Measurements from ENCODE around the gene ANK3. TPM values are rescaled to one million over a fixed set of nuclear protein-coding genes. Genes with fewer than 3 reads are reported as not detected.

The ANK3 gene
- total and polyA plus RNA-seq, 4 donors = 101 to 318 (median 146) TPM

- 100% methylated on average over 2 of the region's 3 CpGs for WGBS (ENCODE audit: insufficient coverage)
- Histone ChIP-seq H3K4me3 (ENCODE audit: low read depth, low read length) (no peak overlapping the region), H3K27ac (ENCODE audit: low read depth, low read length) (no peak overlapping the region), H3K36me3 (ENCODE audit: control insufficient read depth, insufficient read depth, low read length) (no peaks in the 10 kb centered on the region), H3K4me1 (ENCODE audit: control insufficient read depth, insufficient read depth, low read length) (no peaks in the 10 kb centered on the region), H3K9me3 (ENCODE audit: control insufficient read depth, insufficient read depth, low read length) (no peaks in the 10 kb centered on the region), H3K27me3 (ENCODE audit: control insufficient read depth, insufficient read depth, low read length) (no peaks in the 10 kb centered on the region)
- no peak for DNase-seq (ENCODE audit: low read depth in 4 of 6, low spot score in 6 of 6)
Measured at GRCh38 chr10:60170250-60170649, 219.4 kb downstream of the ANK3 start.

DNA sequence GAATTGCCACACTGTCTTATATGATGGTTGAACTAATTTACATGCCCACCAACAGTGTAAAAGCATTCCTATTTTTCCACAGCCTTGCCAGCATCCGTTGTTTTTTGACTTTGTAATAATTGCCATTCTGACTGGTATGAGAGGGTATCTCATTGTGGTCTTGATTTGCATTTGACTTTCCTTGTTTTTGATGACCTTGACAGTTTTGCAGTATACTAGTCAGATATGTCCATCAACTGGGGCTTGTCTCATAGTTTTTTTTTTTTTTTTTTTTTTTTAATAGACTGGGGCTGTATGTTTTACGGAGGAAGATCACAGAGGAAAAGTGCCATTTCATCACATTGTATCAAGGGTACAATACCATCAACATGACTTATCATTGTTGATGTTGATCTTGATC lies 220.6 kb downstream of the ANK3 start:
- Histone ChIP-seq H3K27ac (ENCODE audit: low read depth, low read length) (no peak overlapping the region), H3K4me3 (ENCODE audit: low read depth, low read length) (no peak overlapping the region), H3K4me1 (ENCODE audit: control insufficient read depth, insufficient read depth, low read length) (no peaks in the 10 kb centered on the region), H3K9me3 (ENCODE audit: control insufficient read depth, insufficient read depth, low read length) (no peaks in the 10 kb centered on the region), H3K27me3 (ENCODE audit: control insufficient read depth, insufficient read depth, low read length) (no peaks in the 10 kb centered on the region), H3K36me3 (ENCODE audit: control insufficient read depth, insufficient read depth, low read length) (no peaks in the 10 kb centered on the region)
- no peak for DNase-seq (ENCODE audit: low read depth in 4 of 6, low spot score in 6 of 6)
- WGBS (ENCODE audit: insufficient coverage) = no CpG with 5 or more reads among the region's 2 CpGs

DNA sequence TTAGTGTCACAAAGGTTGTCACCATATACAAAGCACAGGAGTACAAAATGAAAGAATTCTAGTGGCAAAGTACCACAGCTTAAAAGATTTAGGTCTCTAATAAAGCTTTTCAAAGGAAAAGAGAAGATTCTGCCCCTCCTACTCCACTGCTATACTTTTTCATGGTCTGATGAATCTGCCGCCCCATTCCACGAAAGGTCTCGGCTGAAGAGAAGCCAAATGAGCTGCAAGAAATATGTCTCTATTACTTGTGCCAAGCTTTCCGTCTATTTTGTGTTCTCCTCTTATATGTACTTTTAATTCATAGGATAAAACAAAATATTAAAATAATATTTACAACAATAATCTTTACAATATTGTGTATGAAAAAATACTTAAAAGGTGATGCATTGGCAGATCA lies 222.6 kb downstream of the ANK3 start:
- Histone ChIP-seq H3K4me3 (ENCODE audit: low read depth, low read length) (no peak overlapping the region), H3K36me3 (ENCODE audit: control insufficient read depth, insufficient read depth, low read length) (no peaks in the 10 kb centered on the region), H3K27ac (ENCODE audit: low read depth, low read length) (no peak overlapping the region), H3K27me3 (ENCODE audit: control insufficient read depth, insufficient read depth, low read length) (no peaks in the 10 kb centered on the region), H3K9me3 (ENCODE audit: control insufficient read depth, insufficient read depth, low read length) (no peaks in the 10 kb centered on the region), H3K4me1 (ENCODE audit: control insufficient read depth, insufficient read depth, low read length) (no peaks in the 10 kb centered on the region)
- no CpG with 5 or more reads among the region's 4 CpGs for WGBS (ENCODE audit: insufficient coverage)
- DNase-seq (ENCODE audit: low read depth in 4 of 6, low spot score in 6 of 6) = peak in 2 of 6 donors; percentile 35 to 46

DNA sequence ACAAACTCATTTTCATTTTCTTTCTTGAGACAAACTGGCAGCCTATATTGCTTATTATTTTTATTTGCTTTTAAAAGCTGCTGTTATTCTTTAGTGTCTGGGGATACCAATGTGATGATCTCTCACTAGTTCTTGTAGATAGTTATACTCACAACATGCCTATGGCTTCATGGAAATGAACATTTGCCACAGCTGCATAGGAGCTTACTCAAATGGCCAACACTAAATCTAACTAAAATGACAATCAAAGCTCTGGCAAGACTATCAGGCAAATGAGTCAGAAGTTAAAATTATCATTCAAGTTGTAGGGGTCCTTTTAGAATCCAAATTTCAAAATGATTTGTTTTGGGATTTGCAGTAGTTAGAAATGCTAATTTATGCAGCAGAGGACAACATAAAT lies 225.9 kb downstream of the ANK3 start:
- no peak for DNase-seq (ENCODE audit: low read depth in 4 of 6, low spot score in 6 of 6)
- Histone ChIP-seq H3K4me3 (ENCODE audit: low read depth, low read length) (no peak overlapping the region), H3K4me1 (ENCODE audit: control insufficient read depth, insufficient read depth, low read length) (no peaks in the 10 kb centered on the region)

GRCh38 chr10:60162631-60163030 lies 227.0 kb downstream of the ANK3 start:
- Histone ChIP-seq H3K27ac (ENCODE audit: low read depth, low read length) (no peak overlapping the region), H3K4me1 (ENCODE audit: control insufficient read depth, insufficient read depth, low read length) (no peaks in the 10 kb centered on the region)
- WGBS (ENCODE audit: insufficient coverage) = no CpG with 5 or more reads among the region's 1 CpG

More for the DNA sequence above, 225.9 kb downstream of the ANK3 start:
- no peaks in the 10 kb centered on the region for H3K36me3 ChIP-seq (ENCODE audit: control insufficient read depth, insufficient read depth, low read length)
- H3K9me3 ChIP-seq (ENCODE audit: control insufficient read depth, insufficient read depth, low read length) = no peaks in the 10 kb centered on the region
- no peaks in the 10 kb centered on the region for H3K27me3 ChIP-seq (ENCODE audit: control insufficient read depth, insufficient read depth, low read length)
- no peak overlapping the region for H3K27ac ChIP-seq (ENCODE audit: low read depth, low read length)

DNA sequence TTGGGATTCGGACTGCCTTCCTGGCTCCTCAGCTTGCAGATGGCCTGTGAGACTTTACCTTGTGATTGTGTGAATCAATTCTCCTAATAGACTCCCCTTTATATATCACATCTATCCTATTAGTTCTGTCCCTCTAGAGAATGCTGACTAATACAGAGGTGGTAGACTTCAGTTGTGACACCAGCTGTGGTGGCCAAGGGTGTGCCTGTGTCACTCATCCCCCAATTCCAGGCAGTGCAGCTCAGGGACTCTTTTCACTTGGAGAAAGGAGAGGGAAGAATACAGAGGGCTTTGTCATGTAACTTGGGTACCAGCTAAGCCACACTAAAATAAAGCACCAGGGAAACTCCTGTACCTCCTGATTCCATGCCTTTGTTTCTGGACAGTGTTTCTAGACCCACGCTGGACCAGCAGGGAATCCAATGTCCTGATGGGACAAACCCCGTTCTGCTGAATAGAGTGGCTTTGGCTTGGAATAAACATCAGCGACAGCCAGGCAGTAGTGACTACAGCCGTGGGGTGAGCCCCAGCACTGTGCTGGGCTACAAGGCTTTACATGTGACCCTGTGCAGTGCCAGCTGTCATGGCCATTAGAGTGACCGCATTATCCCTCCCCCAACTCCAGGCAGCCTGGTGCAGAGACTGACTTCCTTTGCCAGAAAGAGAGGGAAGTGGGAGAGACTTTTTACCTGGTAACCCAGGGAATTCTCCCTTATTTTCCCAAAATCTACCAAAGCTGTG lies 233.6 kb downstream of the ANK3 start:
- no peak for DNase-seq (ENCODE audit: low read depth in 4 of 6, low spot score in 6 of 6)
- WGBS (ENCODE audit: insufficient coverage) = 86% methylated on average over 3 of the region's 6 CpGs
- no peaks in the 10 kb centered on the region for H3K27me3 ChIP-seq (ENCODE audit: control insufficient read depth, insufficient read depth, low read length)
- no peaks in the 10 kb centered on the region for H3K9me3 ChIP-seq (ENCODE audit: control insufficient read depth, insufficient read depth, low read length)
- no peaks in the 10 kb centered on the region for H3K4me1 ChIP-seq (ENCODE audit: control insufficient read depth, insufficient read depth, low read length)
- H3K36me3 ChIP-seq (ENCODE audit: control insufficient read depth, insufficient read depth, low read length) = peaks cover 4% of the 10 kb centered on the region
- H3K4me3 ChIP-seq (ENCODE audit: low read depth, low read length) = no peak overlapping the region
- no peak overlapping the region for H3K27ac ChIP-seq (ENCODE audit: low read depth, low read length)

More at GRCh38 chr10:60162631-60163030, 227.0 kb downstream of the ANK3 start:
- H3K4me3 ChIP-seq (ENCODE audit: low read depth, low read length) = no peak overlapping the region
- no peaks in the 10 kb centered on the region for H3K27me3 ChIP-seq (ENCODE audit: control insufficient read depth, insufficient read depth, low read length)
- no peaks in the 10 kb centered on the region for H3K9me3 ChIP-seq (ENCODE audit: control insufficient read depth, insufficient read depth, low read length)
- no peak for DNase-seq (ENCODE audit: low read depth in 4 of 6, low spot score in 6 of 6)
- H3K36me3 ChIP-seq (ENCODE audit: control insufficient read depth, insufficient read depth, low read length) = peaks cover 2% of the 10 kb centered on the region

GRCh38 chr10:60155099-60155877 lies 234.4 kb downstream of the ANK3 start:
- H3K27me3 ChIP-seq (ENCODE audit: control insufficient read depth, insufficient read depth, low read length) = no peaks in the 10 kb centered on the region
- no peak for DNase-seq (ENCODE audit: low read depth in 4 of 6, low spot score in 6 of 6)
- H3K4me3 ChIP-seq (ENCODE audit: low read depth, low read length) = no peak overlapping the region
- H3K27ac ChIP-seq (ENCODE audit: low read depth, low read length) = no peak overlapping the region
- H3K9me3 ChIP-seq (ENCODE audit: control insufficient read depth, insufficient read depth, low read length) = no peaks in the 10 kb centered on the region
- peaks cover 4% of the 10 kb centered on the region for H3K36me3 ChIP-seq (ENCODE audit: control insufficient read depth, insufficient read depth, low read length)
- no peaks in the 10 kb centered on the region for H3K4me1 ChIP-seq (ENCODE audit: control insufficient read depth, insufficient read depth, low read length)
- WGBS (ENCODE audit: insufficient coverage) = 82% methylated on average over 2 of the region's 3 CpGs

DNA sequence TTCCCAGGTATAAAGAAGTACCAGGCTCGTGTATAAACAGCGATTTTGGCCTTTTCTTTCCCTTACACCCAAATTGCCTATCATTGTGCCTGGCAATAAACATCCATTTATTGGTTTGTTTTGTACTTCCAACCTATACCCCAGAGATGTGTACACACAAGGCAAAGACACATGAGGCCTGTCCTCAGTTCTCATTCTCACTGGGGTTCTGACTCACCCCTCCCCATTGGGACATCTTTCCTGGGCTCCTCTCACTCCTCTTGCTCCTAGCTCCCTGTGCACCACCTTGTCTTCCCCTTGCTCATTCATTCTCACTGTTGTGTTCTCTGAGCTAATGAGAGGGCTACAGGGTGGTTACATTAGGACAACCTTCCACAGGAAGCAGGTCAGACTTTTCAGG lies 240.7 kb downstream of the ANK3 start:
- Histone ChIP-seq H3K9me3 (ENCODE audit: control insufficient read depth, insufficient read depth, low read length) (no peaks in the 10 kb centered on the region), H3K36me3 (ENCODE audit: control insufficient read depth, insufficient read depth, low read length) (peaks cover 4% of the 10 kb centered on the region), H3K4me3 (ENCODE audit: low read depth, low read length) (no peak overlapping the region), H3K27me3 (ENCODE audit: control insufficient read depth, insufficient read depth, low read length) (no peaks in the 10 kb centered on the region), H3K4me1 (ENCODE audit: control insufficient read depth, insufficient read depth, low read length) (no peaks in the 10 kb centered on the region), H3K27ac (ENCODE audit: low read depth, low read length) (no peak overlapping the region)
- WGBS (ENCODE audit: insufficient coverage) = 40% methylated on average over 2 of the region's 2 CpGs
- no peak for DNase-seq (ENCODE audit: low read depth in 4 of 6, low spot score in 6 of 6)

GRCh38 chr10:60148266-60148840 lies 241.3 kb downstream of the ANK3 start:
- no peak for DNase-seq (ENCODE audit: low read depth in 4 of 6, low spot score in 6 of 6)
- no peaks in the 10 kb centered on the region for H3K4me1 ChIP-seq (ENCODE audit: control insufficient read depth, insufficient read depth, low read length)
- no peaks in the 10 kb centered on the region for H3K9me3 ChIP-seq (ENCODE audit: control insufficient read depth, insufficient read depth, low read length)
- no peaks in the 10 kb centered on the region for H3K27me3 ChIP-seq (ENCODE audit: control insufficient read depth, insufficient read depth, low read length)
- H3K4me3 ChIP-seq (ENCODE audit: low read depth, low read length) = no peak overlapping the region
- no peak overlapping the region for H3K27ac ChIP-seq (ENCODE audit: low read depth, low read length)
- H3K36me3 ChIP-seq (ENCODE audit: control insufficient read depth, insufficient read depth, low read length) = peaks cover 4% of the 10 kb centered on the region
